NCI-H226 (cell line): ENCODE measurements around the gene SERPINA4.
"Not testable (repeated sequence)": the region's sequence is repeated elsewhere in the genome, so short reads cannot be mapped to it uniquely, and the experiment has no call there.

Experiments used
- DNase-seq: peaks from one replicate; pipeline ENCODE4 v3.0.0-alpha.2; 2015

SERPINA4 gene

GRCh38 chr14:94570440-94570839 is 9.2 kb downstream of the SERPINA4 start:
- no peak for DNase-seq

DNA sequence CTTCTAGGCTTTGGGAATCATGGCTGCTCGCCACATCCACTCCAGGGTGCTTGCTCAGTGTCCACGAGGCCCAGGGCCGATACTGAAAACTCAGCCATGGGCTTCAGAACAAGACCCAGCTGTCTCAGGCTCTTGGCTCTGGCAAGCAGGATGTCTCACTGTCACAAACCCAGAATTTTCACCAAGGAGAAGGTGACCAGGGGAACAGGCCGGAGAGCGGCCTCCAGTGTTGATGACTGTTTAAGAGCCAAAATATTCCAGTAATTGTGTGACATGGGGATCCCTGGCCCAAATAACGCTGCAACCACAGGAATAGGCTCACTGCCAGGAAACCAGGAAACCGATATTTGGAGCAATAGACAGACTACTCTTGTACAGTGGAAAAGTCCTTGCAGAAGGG is 10.2 kb downstream of the SERPINA4 start:
- no peak for DNase-seq

DNA sequence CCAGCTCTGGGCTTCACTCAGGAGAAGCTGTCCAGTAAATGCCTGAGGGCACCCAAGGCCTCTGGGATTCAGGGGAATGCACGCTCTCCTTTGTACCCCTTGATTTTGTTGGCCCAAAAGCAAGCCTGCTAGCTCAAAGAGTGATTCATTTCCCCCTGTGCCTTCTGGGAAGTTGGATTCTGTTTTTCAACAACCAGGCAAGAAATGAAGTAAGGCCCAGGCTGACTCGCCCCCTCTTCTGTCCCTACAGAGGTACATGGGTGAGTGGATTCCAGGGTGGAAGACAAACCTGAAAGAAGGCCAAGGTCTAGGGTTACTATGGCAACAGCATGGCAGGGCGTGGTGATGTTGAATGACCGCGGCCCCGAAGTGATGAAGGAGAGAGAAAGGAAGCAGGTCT is 10.7 kb downstream of the SERPINA4 start:
- no peak for DNase-seq

DNA sequence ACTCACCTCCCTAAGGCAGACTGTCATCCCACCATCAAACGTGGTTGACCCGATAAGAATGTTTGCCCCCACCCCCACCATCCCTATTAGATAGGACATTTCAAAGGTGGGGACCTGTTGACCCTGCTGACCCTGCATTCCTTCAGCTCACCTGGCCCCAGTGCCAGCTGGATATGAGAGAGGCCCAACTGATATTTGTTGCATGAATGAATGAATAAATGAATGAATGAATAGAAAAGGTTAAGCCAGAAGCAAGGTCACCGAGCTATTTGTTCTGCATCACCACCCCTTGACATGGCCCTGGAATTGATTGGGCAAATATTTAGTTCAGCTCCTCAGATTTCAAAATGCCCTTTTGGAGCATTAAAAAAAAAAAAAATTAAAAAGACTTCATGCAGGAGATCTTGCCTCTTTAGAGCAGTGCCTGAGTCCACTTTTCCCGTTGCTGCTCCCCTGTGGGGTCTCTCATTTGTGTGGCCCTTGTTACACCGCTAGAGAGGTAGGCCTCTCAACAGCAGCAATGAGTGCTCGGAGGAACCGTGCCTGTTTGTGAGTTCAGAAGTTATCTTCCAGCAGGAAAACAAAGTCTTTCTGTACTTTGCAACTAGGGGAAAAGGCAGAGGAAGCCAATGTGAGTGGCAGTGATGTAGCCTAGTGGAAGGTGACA is 11.5 kb downstream of the SERPINA4 start:
- DNase-seq: no peak

DNA sequence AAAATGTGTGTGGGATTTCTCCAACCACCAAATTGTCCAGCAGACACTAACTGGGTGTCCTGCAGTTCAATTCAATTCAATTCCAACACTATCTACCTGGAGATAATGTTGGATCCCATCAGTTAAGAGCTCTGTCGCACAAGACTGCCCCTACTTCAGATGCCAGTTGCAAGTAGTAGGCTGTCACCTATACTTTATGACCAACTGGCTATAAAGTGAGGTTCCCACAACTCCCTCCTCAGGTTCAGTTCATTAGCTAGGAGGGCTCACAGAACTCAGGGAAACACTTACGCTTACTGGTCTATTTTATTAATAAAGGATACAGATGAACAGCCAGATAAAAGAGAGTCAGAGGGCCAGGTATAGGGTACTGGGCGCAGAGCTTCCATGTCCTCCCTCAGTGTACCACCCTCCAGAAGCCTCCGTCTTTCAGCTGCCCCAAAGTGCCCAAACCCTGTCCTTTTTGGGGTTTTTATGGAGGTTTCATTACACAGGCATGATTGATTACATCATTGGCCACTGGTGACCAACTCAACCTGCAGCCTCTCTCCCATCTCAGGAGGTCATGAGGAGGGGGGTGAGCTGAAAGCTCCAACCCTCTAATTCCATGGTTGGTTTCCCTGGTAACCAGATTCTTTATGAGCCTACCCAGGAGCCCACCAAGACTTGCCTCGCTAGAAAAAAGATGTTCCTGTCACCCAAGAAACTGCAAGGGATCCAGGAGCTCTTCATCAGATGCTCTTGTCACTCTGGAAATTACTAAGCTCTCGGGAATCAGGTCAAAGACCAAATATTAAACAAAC is 12.4 kb downstream of the SERPINA4 start:
- no peak for DNase-seq

DNA sequence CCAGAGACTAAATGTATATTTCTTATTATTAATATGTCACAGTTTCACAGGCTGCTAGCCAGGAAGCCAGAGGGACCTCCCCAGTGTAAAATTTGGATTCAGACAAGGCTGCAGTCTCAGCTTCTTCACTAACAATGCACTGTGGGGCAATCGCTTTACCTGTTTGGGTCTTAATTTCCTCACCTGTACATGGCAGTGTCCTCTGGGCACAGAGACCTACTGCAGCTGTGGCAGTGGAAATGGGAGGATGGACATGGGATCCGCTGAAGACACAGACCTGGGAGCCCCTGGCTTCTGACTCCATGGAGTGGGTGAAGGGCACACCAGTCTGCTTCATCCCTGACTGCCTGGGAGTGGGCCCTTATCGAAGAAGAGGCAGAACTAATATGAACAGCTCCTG is 13.1 kb downstream of the SERPINA4 start:
- no peak for DNase-seq

DNA sequence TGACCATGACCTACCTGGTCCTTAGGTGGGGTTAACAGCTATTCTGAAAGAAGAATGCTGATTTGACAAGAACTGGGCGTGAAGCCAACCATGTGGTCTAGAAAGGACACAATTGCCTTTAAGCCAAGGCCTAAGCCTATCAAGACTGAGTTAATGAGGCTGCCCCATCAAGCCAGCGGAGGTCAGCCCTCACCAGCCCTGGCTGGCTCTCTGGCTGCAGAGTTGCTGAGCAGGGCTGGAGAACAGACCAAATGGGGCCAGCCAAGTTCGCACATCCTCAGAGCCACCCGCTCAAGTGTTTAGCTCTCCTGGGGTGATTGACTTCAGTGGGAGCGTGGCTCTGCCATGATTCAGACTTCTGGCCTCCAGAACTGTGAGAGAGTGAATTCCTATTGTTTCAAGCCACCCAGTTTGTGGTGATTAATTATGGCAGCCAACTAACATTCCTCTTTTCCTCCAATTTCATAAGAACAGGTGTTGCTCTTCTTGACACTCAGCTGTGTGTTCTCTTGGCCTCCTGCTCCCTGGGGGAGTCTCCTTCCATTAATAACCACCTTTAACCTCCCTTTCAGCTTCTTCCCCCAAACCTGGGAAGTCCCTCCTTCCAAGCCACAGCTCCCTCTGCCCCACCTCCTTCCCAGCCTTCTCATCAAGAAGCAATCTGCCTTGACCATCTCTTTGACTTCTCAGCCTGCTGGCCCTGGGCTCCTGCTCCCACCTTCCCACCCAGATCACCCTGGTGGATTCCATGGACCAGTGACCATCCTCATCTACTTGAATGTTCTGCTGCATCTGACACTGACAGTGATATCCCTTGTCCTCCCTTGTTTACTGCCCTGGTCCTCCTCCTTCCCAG is 14.7 kb downstream of the SERPINA4 start:
- no peak for DNase-seq

DNA sequence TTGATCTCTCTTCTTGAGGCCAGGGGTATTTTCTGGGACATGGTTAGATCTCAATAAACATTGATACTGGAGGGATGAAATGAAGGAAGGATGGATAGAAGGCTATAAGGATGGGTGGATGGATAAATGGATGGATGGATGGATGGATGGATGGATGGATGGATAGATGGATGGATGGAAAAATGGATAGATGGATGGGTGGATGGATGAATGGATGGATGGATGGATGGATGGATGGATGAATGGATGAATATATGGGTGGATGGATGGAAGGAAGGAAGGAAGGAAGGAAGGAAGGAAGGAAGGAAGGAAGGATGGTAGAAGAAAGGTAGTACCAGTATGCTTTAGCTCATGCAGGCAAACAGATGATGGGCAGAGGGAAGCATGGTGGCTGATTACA is 16.2 kb downstream of the SERPINA4 start:
- not testable (repeated sequence) for DNase-seq

- DNase-seq: no peak
These were observed 17.5 kb downstream of the SERPINA4 start for GRCh38 chr14:94578712-94579111.

DNA sequence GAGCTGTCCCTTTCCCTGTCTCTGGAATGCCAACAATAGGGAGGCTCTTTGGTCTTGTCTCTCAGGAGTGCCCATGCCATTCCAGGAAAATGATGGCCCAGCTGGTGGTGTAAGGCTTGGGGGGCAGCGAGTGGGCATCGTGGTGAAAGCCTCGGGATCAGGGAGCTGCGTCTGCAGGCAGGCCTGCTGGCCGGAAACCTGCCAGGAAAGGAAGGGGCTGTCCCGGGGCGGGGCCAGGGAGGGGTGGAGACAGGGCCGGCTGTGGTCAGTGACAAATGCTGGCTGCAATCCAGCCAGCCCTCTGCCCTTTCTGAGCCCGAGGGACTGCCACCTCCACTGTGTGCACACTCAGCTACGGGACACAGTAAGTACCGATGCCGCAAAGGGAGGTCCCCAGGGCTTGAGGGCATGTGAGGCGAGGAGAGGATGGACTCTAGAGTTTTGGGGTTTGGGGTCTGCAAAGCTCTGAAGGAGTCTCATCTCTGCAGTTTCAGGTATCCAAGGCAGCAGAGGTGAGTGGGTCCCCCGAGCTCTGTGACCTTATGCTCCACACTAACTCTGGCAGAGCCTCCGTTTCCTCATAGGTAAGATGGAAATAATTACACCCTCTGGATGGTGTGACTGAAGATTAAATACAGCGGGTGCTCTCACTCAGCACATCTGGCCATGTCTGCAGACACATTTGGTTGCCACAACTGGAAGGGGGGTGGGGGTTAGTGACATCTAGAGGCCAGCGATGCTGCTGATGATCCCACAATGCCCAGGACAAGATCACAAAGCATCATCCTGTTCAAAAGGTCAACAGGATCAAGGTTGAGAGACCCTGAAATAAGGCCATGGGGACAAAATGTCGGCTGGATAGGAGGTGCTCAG is 20.1 kb downstream of the SERPINA4 start, which contains the start of gene SERPINA5:
Gene SERPINA5, plus strand, starts transcription at position 300 of the 873 bp plus-strand sequence. CDS start 5,937 bp downstream, outside the sequence.
- no peak for DNase-seq

- no peak for DNase-seq
These were observed 21.0 kb downstream of the SERPINA4 start for GRCh38 chr14:94582199-94582750.

- no peak for DNase-seq
These were observed 21.6 kb downstream of the SERPINA4 start for GRCh38 chr14:94582851-94583250.

DNA sequence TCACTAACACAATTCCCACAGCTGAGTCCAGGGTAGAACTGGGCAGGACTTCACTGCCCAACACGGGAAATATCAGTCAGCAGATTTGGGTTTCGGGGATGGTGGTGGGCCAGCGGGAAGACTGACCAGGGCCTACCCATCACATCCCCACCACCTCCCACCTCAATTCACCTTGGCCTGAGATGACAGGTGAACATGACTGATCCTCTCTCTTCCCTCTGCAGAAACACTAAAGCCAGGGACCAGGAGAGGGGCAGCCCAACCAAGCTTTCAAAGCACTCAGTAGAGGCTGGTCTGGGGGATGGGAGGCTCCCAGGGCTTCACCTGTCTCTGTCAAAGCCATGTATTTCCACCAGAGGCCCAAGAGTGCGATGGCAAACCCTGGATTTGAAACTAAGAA is 22.3 kb downstream of the SERPINA4 start:
- DNase-seq: no peak

DNA sequence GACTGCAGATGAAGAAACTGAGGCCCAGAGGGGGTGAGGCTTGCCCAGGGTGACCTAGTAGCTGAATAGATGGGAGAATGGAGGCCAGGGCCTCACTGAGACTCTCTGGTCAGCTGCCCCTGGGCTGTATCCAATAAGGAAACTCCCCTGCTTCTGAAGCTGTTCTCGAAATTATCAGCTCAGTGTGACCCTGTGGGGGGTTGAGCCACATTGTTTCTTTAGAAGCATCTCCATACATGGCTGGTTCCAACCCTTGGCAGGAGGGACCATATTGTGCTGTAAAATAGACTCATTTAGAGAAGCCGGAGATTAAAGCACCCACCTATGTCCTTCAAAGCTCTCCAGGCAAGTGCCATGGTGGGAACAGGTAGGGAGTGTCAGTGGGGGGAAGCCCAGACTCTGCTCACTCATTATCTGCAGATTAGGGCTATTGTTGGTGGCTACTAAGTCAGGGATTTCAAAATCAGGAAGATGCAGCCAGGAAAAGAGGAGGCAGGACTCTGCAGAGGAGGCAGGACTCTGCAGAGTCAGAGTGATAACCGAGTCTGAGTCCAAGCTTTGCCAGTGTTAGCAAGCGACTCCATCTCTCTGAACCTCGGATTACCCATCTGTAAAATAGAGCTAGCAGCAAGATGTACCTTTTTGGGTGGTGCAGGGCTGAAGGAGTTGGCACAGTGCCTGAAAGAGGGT is 23.5 kb downstream of the SERPINA4 start:
- DNase-seq: no peak

GRCh38 chr14:94586635-94587034 is 25.4 kb downstream of the SERPINA4 start:
- DNase-seq: no peak

GRCh38 chr14:94588311-94588710 is 27.1 kb downstream of the SERPINA4 start:
- no peak for DNase-seq

DNA sequence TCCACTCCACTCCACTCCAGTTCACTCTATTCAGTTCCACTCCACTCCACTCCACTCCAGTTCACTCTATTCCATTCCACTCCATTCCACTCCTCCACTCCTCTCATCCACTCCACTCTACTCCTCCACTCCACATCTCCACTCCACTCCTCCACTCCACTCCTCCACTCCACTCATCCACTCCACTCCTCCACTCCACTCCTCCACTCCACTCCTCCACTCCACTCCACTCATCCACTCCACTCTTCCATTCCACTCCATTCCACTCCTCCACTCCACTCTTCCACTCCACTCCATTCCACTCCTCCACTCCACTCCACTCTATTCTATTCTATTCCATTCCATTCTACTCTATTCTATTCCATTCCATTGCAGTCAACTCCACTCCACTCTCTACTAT is 29.8 kb downstream of the SERPINA4 start:
- no peak for DNase-seq

GRCh38 chr14:94591871-94592270 is 30.6 kb downstream of the SERPINA4 start:
- DNase-seq: no peak

DNA sequence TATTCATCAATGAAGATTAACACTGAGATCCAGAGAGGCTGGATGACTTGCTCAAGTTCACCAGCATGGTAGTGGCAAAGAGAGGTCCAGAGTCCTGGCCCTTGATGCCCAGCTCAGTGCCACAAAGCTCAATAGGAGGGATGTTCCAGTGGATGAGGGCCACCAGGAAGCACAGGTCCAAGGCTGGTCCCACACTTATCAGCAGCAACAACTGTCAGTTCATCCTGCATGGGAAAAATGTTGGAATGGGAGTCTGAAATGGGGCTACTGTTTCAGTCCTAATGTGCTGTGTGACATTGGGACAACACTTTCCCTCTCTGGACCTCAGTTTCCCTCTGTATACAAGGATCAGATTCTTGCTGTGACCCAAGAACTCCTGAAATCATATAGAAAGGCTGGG is 31.2 kb downstream of the SERPINA4 start:
- DNase-seq: no peak

DNA sequence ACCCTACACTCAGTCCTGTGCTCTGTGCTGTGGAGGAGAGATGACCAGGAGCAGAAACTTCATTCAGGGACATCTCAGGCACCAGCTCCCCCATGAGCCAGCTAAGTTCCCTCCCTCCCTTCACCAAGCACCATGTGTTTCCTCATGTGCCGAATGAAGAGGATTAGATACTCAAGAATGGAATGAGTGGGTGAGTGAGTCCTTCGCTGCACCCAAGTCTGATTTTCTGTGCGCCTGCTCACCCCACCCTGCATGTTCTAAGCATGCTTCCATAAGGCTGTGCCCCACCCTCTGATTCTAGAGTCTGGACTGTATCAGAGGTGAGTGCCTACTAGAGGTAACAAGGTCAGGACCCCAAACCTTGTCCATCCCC is 32.1 kb downstream of the SERPINA4 start:
- no peak for DNase-seq

DNA sequence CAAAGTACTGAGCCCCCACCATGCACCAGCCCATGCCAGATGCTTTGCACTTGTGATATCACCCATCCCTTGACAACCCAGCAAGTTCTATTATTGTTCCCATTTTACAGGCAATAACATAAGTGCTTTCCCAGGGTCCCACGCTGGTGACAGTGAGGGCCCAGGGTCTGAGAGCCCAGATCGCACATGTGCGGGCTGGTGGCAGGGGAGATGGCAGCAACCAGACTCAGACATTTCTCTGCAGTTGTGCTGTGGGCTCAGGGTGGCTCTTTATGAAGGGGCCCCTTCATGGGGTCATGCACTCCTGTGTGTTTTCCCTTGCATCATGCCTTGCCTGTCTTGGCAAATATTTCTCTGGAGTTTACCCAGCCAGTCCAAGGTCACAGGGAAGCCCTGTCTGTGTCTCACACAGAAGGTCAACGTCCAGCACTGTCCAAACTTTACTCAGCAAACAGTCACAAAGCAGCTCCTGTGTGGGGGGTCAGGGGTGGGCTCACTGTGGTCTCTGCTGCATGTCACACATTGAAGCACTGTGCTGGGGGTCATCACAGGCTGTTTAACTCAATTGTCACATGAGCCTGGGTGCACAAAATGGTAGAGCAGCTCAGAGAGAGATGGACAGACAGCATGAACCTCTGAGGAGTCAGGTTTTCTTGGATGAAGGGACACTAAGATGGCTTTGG is 32.6 kb downstream of the SERPINA4 start:
- no peak for DNase-seq
